Measurements from ENCODE around the gene RHOBTB3.

DNA sequence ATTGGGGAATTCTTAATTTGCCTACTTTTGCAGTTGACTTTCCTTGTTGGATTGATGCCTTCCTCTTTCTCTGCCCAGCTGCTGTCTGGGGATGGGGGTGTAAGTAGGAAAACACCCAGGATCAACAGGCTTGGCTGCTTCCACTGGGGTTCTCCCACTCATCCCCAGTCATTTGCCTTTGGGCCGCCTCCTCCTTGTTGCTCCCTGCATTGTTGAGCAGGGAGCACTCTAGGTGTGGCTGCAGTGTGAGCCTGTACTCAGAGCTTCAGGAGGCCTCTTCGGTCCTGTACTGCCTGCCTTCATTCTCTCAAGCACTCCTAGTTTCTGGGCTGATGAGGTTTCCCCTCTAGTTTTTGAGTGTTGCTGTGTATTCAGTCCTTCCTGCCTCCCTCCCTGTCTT lies 12.1 kb downstream of the RHOBTB3 start:
- TF ChIP-seq, protein P1, sequence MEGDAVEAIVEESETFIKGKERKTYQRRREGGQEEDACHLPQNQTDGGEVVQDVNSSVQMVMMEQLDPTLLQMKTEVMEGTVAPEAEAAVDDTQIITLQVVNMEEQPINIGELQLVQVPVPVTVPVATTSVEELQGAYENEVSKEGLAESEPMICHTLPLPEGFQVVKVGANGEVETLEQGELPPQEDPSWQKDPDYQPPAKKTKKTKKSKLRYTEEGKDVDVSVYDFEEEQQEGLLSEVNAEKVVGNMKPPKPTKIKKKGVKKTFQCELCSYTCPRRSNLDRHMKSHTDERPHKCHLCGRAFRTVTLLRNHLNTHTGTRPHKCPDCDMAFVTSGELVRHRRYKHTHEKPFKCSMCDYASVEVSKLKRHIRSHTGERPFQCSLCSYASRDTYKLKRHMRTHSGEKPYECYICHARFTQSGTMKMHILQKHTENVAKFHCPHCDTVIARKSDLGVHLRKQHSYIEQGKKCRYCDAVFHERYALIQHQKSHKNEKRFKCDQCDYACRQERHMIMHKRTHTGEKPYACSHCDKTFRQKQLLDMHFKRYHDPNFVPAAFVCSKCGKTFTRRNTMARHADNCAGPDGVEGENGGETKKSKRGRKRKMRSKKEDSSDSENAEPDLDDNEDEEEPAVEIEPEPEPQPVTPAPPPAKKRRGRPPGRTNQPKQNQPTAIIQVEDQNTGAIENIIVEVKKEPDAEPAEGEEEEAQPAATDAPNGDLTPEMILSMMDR (conservative IDR thresholded peaks at IDR 0.05; ENCODE audit: low read length), result no peak
- TF ChIP-seq EZH2phosphoT487 (IDR thresholded peaks at IDR 0.05; ENCODE audit: borderline replicate concordance), result no peak
